Stimulated activated CD8-positive, alpha-beta memory T cell treated with anti-CD3 and anti-CD28 coated beads, Interleukin-12 subunit alpha, Interleukin-12 subunit beta, amount 100 ng/mL, for 24 hours (primary cell): ENCODE measurements around the gene ZMYND8.
"Not testable (repeated sequence)": the region's sequence is repeated elsewhere in the genome, so short reads cannot be mapped to it uniquely, and the experiment has no call there.

Experiments used
- DNase-seq: peaks from one replicate; pipeline ENCODE4 v3.0.0-alpha.2; 2020; ENCODE audit errors: extremely low read depth

ZMYND8 gene

GRCh38 chr20:47204008-47204849 is 152.3 kb downstream of the ZMYND8 start:
- no peak for DNase-seq

- no peak for DNase-seq
These were observed 153.5 kb downstream of the ZMYND8 start for GRCh38 chr20:47202733-47203667.

GRCh38 chr20:47201074-47201730 is 155.3 kb downstream of the ZMYND8 start:
- DNase-seq: no peak

- no peak for DNase-seq
These were observed 157.4 kb downstream of the ZMYND8 start for GRCh38 chr20:47198996-47199552.

GRCh38 chr20:47198254-47198671 is 158.2 kb downstream of the ZMYND8 start:
- peak; percentile 17 for DNase-seq

GRCh38 chr20:47196091-47197081 is 160.1 kb downstream of the ZMYND8 start:
- peak; percentile 35 for DNase-seq

- DNase-seq: no peak
These were observed 160.9 kb downstream of the ZMYND8 start for GRCh38 chr20:47195573-47195972.

GRCh38 chr20:47191956-47192355 is 164.5 kb downstream of the ZMYND8 start:
- DNase-seq: no peak

- no peak for DNase-seq
These were observed 165.3 kb downstream of the ZMYND8 start for GRCh38 chr20:47191074-47191673.

GRCh38 chr20:47189060-47189459 is 167.4 kb downstream of the ZMYND8 start:
- DNase-seq: no peak

- DNase-seq: no peak
These were observed 168.0 kb downstream of the ZMYND8 start for GRCh38 chr20:47188540-47188939.

- DNase-seq: no peak
These were observed 168.9 kb downstream of the ZMYND8 start for GRCh38 chr20:47187450-47188195.

GRCh38 chr20:47183367-47183766 is 173.1 kb downstream of the ZMYND8 start:
- DNase-seq: no peak

- no peak for DNase-seq
These were observed 175.2 kb downstream of the ZMYND8 start for GRCh38 chr20:47181056-47181862.

- DNase-seq: no peak
These were observed 177.2 kb downstream of the ZMYND8 start for GRCh38 chr20:47179267-47179666.

- DNase-seq: no peak
These were observed 177.6 kb downstream of the ZMYND8 start for GRCh38 chr20:47178851-47179250.

GRCh38 chr20:47178277-47178676 is 178.2 kb downstream of the ZMYND8 start:
- DNase-seq: no peak

GRCh38 chr20:47176217-47176616 is 180.3 kb downstream of the ZMYND8 start:
- DNase-seq: not testable (repeated sequence)
